Uterus (tissue), 4 donors: ENCODE measurements around the gene FBXO40. TPM values are rescaled to one million over a fixed set of nuclear protein-coding genes. Genes with fewer than 3 reads are reported as not detected.

Experiments used
- DNase-seq, 2 donors: peaks; one replicate each; pipeline ENCODE4 v3.0.0-alpha.2; 2019 to 2020
- H3K27ac ChIP-seq, 2 donors: fragments of 200-600 bp; sonication (generic); 1 replicate in 1 of 2; 2 replicates in 1 of 2; pipeline ENCODE4 v1.5.1; 2016 to 2018
- H3K27me3 ChIP-seq, 2 donors: fragments of 200-600 bp; sonication (generic); one replicate each; pipeline ENCODE4 v1.5.1; 2018 to 2019; ENCODE audit warnings: control low read depth in 1 of 2
- H3K36me3 ChIP-seq, 2 donors: fragments of 200-600 bp; sonication (generic); one replicate each; pipeline ENCODE4 v1.5.1; 2019; ENCODE audit warnings: control low read depth in 1 of 2
- H3K4me1 ChIP-seq, 2 donors: fragments of 200-600 bp; sonication (generic); one replicate each; pipeline ENCODE4 v1.5.1; 2018 to 2019; ENCODE audit warnings: control low read depth in 1 of 2
- H3K4me3 ChIP-seq, 2 donors: fragments of 200-600 bp; sonication (generic); 1 replicate in 1 of 2; 2 replicates in 1 of 2; pipeline ENCODE4 v1.5.1; 2018 to 2019; ENCODE audit warnings: mild to moderate bottlenecking in 1 of 2
- H3K9me3 ChIP-seq, 2 donors: fragments of 200-600 bp; sonication (generic); one replicate each; pipeline ENCODE4 v1.5.1; 2019; ENCODE audit warnings: control low read depth in 1 of 2
- CTCF ChIP-seq, 4 experiments: fragments of 200-600 bp in 2 of 4; fragments of 450-650 bp in 2 of 4; sonication (generic) in 2 of 4; IDR thresholded peaks; one replicate each; pipeline ENCODE4 v1.5.1; 2016 to 2019; ENCODE audit warnings: antibody characterized with exemption in 4 of 4, mild to moderate bottlenecking in 2 of 4, moderate library complexity in 1 of 4
- POLR2A ChIP-seq, 2 donors: fragments of 450-650 bp; IDR thresholded peaks; one replicate each; pipeline ENCODE4 v1.6.1; 2016; ENCODE audit warnings: antibody characterized with exemption in 2 of 2, mild to moderate bottlenecking in 1 of 2, moderate library complexity in 1 of 2
- intact Hi-C: fragments of 100-400 bp; cut with DNase I; formaldehyde crosslinking; loops from one replicate; pipeline ENCODE4 v1.15.1; 2023; ENCODE audit warnings: low total_unique reads
- total RNA-seq, 4 donors: library from RNA; depleted of rRNA in 3 of 4; stranded (reverse); fragments of >200 nt in 3 of 4; gene quantifications; one replicate each; pipeline versions ENCODE4 v1.1.0 to v1.2.4, GENCODE V29; 2014 to 2023
- donor health status: DM: yes; HTN: yes; CAD: no.

The FBXO40 gene
- total RNA-seq, 4 donors from 2014 or later = 0.06 to 0.21 TPM; not detected in 2

GRCh38 chr3:121658716-121659435 is 65.7 kb downstream of the FBXO40 start:
- Histone ChIP-seq H3K27me3 (no peaks in the 10 kb centered on the region), H3K9me3 (no peaks in the 10 kb centered on the region), H3K36me3 (no peaks in the 10 kb centered on the region), H3K4me3 (no peak overlapping the region), H3K27ac (no peak overlapping the region), H3K4me1 (no peaks in the 10 kb centered on the region)
- TF ChIP-seq CTCF (IDR thresholded peaks at IDR 0.05) = no peak
- TF ChIP-seq POLR2A (IDR thresholded peaks at IDR 0.05) = no peak
- intact Hi-C loops = no loop called here
- no peak for DNase-seq

GRCh38 chr3:121659586-121659985 is 66.4 kb downstream of the FBXO40 start:
- no peaks in the 10 kb centered on the region for H3K4me1 ChIP-seq
- no peak overlapping the region for H3K27ac ChIP-seq
- H3K36me3 ChIP-seq = no peaks in the 10 kb centered on the region
- no peak for TF ChIP-seq CTCF (IDR thresholded peaks at IDR 0.05)
- TF ChIP-seq POLR2A (IDR thresholded peaks at IDR 0.05) = no peak
- H3K4me3 ChIP-seq = no peak overlapping the region
- H3K9me3 ChIP-seq = no peaks in the 10 kb centered on the region
- H3K27me3 ChIP-seq = no peaks in the 10 kb centered on the region
- DNase-seq = no peak
- intact Hi-C loops = no loop called here

GRCh38 chr3:121660356-121661171 is 67.4 kb downstream of the FBXO40 start, which contains the start of gene HCLS1:
HCLS1 (minus strand) TSS chr3:121660903; CDS start chr3:121658347, 2,556 bp downstream.
- Histone ChIP-seq H3K4me3 (no peak within 1 kb of the TSS), H3K27ac (peak within 1 kb of the TSS in 1 of 2 donors; percentile 50), H3K27me3 (no peaks in the 10 kb centered on the region), H3K36me3 (no peaks in the 10 kb centered on the region), H3K4me1 (no peaks in the 10 kb centered on the region), H3K9me3 (no peaks in the 10 kb centered on the region)
- peak in 1 of 2 donors; percentile 18 for DNase-seq
- intact Hi-C loops = no loop called here
- TF ChIP-seq POLR2A (IDR thresholded peaks at IDR 0.05) (peak in 1 of 2 donors; percentile 27), CTCF (IDR thresholded peaks at IDR 0.05) (no peak)

- Histone ChIP-seq H3K27me3 (no peaks in the 10 kb centered on the region), H3K36me3 (no peaks in the 10 kb centered on the region), H3K4me1 (no peaks in the 10 kb centered on the region), H3K4me3 (no peak overlapping the region), H3K9me3 (no peaks in the 10 kb centered on the region), H3K27ac (peak overlapping the region in 1 of 2 donors; percentile 50)
- DNase-seq = no peak
- TF ChIP-seq CTCF (IDR thresholded peaks at IDR 0.05) = no peak
- TF ChIP-seq POLR2A (IDR thresholded peaks at IDR 0.05) = no peak
- intact Hi-C loops = no loop called here
These were observed 68.2 kb downstream of the FBXO40 start for GRCh38 chr3:121661376-121661775.

- Histone ChIP-seq H3K27ac (no peak overlapping the region), H3K27me3 (no peaks in the 10 kb centered on the region), H3K4me1 (no peaks in the 10 kb centered on the region), H3K4me3 (no peak overlapping the region), H3K9me3 (no peaks in the 10 kb centered on the region), H3K36me3 (no peaks in the 10 kb centered on the region)
- DNase-seq = no peak
- intact Hi-C loops = no loop called here
- TF ChIP-seq POLR2A (IDR thresholded peaks at IDR 0.05) (no peak), CTCF (IDR thresholded peaks at IDR 0.05) (no peak)
These were observed 69.6 kb downstream of the FBXO40 start for GRCh38 chr3:121662742-121663141.
